OCI-LY1 (cell line): ENCODE data around the gene ST3GAL2.

Experiments
- H2AFZ ChIP-seq: fragments of 200-600 bp; sonication (generic), shearing (Covaris generic); 2 replicates; pipeline ENCODE4 v1.6.0; 2014; ENCODE audit warnings: antibody characterized with exemption, mild to moderate bottlenecking, low read length
- H3F3A ChIP-seq: fragments of 200-600 bp; sonication (generic), shearing (Covaris generic); 2 replicates; pipeline ENCODE4 v1.6.0; 2014; ENCODE audit warnings: mild to moderate bottlenecking, antibody characterized with exemption, low read length, moderate library complexity; ENCODE audit not compliant: insufficient read depth
- H3K27ac ChIP-seq: fragments of 200-600 bp; sonication (generic); 2 replicates; pipeline ENCODE4 v1.5.1; 2014; ENCODE audit warnings: low read length, mixed run types, mild to moderate bottlenecking, low read depth; ENCODE audit not compliant: poor library complexity, severe bottlenecking
- H3K27me3 ChIP-seq: fragments of 200-600 bp; sonication (generic); 2 replicates; pipeline ENCODE4 v1.6.0; 2014; ENCODE audit warnings: antibody characterized with exemption, mild to moderate bottlenecking, low read length, moderate library complexity; ENCODE audit not compliant: insufficient read depth
- H3K36me3 ChIP-seq: fragments of 200-600 bp; sonication (generic); 2 replicates; pipeline ENCODE4 v1.6.1; 2014; ENCODE audit warnings: mild to moderate bottlenecking, antibody characterized with exemption, low read length, moderate library complexity, mixed read lengths; ENCODE audit not compliant: insufficient read depth
- H3K4me1 ChIP-seq: fragments of 200-600 bp; sonication (generic); 2 replicates; pipeline ENCODE4 v1.5.1; 2014; ENCODE audit warnings: mild to moderate bottlenecking, low read length, moderate library complexity; ENCODE audit not compliant: insufficient read depth, severe bottlenecking
- H3K4me2 ChIP-seq: fragments of 200-600 bp; sonication (generic), shearing (Covaris generic); 2 replicates; pipeline ENCODE4 v1.6.1; 2014; ENCODE audit warnings: low read length
- H3K4me3 ChIP-seq: fragments of 200-600 bp; sonication (generic); 2 replicates; pipeline ENCODE4 v1.5.1; 2014; ENCODE audit warnings: low read length, low read depth, mild to moderate bottlenecking, mixed read lengths; ENCODE audit not compliant: poor library complexity, severe bottlenecking
- H3K79me2 ChIP-seq: fragments of 200-600 bp; shearing (Covaris generic); 2 replicates; pipeline ENCODE4 v1.6.1; 2016; ENCODE audit warnings: mixed run types, low read length, mixed read lengths; ENCODE audit not compliant: insufficient read depth
- H3K9ac ChIP-seq: fragments of 200-600 bp; sonication (generic), shearing (Covaris generic); 2 replicates; pipeline ENCODE4 v1.6.1; 2014; ENCODE audit warnings: mild to moderate bottlenecking, low read length, mixed read lengths
- H3K9me2 ChIP-seq: fragments of 200-600 bp; sonication (generic), shearing (Covaris generic); 2 replicates; pipeline ENCODE4 v1.6.1; 2014; ENCODE audit warnings: low read depth, mild to moderate bottlenecking, low read length, mixed read lengths
- H3K9me3 ChIP-seq: fragments of 200-600 bp; shearing (Covaris generic); 2 replicates; pipeline ENCODE4 v1.6.1; 2014; ENCODE audit warnings: low read length, mixed read lengths
- H4K20me1 ChIP-seq: fragments of 200-600 bp; sonication (generic), shearing (Covaris generic); 2 replicates; pipeline ENCODE4 v1.6.0; 2016; ENCODE audit warnings: mild to moderate bottlenecking, low read length; ENCODE audit not compliant: insufficient read depth
- EZH2 ChIP-seq: fragments of 200-600 bp; sonication (generic), shearing (Covaris generic); IDR thresholded peaks from 2 replicates; pipeline ENCODE4 v1.8.0; 2017; ENCODE audit warnings: borderline replicate concordance, mixed run types, mild to moderate bottlenecking, antibody characterized with exemption, low read length, moderate library complexity, mixed read lengths
- TF ChIP-seq, protein P1 (sequence below): fragments of 200-600 bp; sonication (generic), shearing (Covaris generic); IDR thresholded peaks from 2 replicates; pipeline ENCODE4 v1.5.1; 2017; ENCODE audit warnings: mild to moderate bottlenecking, antibody characterized with exemption, low read length, moderate library complexity, mixed read lengths

The ST3GAL2 gene, protein sequence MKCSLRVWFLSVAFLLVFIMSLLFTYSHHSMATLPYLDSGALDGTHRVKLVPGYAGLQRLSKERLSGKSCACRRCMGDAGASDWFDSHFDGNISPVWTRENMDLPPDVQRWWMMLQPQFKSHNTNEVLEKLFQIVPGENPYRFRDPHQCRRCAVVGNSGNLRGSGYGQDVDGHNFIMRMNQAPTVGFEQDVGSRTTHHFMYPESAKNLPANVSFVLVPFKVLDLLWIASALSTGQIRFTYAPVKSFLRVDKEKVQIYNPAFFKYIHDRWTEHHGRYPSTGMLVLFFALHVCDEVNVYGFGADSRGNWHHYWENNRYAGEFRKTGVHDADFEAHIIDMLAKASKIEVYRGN

DNA sequence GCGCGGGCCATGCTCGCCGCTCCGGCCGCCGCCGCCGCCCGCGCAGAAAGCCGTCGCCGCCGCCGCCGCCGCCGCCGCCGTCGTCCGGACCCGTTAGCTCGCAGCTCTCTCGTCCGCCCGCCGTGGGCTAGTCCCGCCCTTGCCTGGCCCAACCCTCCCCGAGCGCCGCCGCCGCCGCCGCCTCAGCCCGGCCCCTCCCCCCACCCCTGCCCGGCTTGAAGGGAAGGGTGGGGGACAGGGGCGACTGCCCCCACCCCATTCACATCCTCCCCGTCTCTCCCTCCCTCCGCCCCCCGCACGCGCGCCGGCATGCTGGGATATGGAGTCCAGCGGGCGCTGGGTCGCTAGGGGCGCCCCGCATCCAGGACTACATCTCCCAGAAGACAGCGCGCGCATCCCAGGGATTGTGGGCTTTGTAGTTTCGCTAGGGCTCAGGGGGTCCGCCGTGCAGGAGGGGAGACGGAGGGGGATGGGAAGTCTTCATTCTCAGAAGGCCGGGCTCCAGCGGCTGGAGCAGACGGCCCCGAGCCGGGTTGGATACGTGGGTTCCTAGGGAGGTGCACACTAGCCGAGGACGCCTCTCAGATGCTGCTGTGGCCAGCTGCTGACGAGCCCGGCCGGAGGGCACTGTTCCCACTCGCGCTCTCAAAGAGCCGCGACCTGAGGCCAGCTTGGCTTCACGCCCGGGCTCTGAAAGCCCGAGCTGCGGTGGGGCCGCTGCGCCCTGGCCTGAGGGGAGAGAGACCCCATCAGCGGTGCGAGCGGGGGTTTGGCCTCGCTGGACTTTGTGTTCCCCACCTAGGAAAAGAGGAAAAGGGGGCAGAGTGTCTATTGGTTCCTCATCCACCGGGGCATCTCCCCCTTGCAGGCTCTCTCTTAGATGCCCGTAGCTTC, at the start of gene ST3GAL2:
ST3GAL2 (minus strand) TSS at position 132 of the 894 bp plus-strand sequence. CDS start 40,570 bp downstream, outside the sequence.
- no peaks in the 10 kb centered on the region for H3K27me3 ChIP-seq
- H3K9me3 ChIP-seq: no peaks in the 10 kb centered on the region
- H3K4me3 ChIP-seq: peak within 1 kb of the TSS; percentile 78
- H4K20me1 ChIP-seq: no peaks in the 10 kb centered on the region
- peak within 1 kb of the TSS; percentile 71 for H3K9ac ChIP-seq
- no peaks in the 10 kb centered on the region for H3K9me2 ChIP-seq
- peaks cover 6% of the 10 kb centered on the region; the same call in 1 of the 2 replicates for H3K36me3 ChIP-seq
- TF ChIP-seq EZH2: no peak
- TF ChIP-seq, protein P1, sequence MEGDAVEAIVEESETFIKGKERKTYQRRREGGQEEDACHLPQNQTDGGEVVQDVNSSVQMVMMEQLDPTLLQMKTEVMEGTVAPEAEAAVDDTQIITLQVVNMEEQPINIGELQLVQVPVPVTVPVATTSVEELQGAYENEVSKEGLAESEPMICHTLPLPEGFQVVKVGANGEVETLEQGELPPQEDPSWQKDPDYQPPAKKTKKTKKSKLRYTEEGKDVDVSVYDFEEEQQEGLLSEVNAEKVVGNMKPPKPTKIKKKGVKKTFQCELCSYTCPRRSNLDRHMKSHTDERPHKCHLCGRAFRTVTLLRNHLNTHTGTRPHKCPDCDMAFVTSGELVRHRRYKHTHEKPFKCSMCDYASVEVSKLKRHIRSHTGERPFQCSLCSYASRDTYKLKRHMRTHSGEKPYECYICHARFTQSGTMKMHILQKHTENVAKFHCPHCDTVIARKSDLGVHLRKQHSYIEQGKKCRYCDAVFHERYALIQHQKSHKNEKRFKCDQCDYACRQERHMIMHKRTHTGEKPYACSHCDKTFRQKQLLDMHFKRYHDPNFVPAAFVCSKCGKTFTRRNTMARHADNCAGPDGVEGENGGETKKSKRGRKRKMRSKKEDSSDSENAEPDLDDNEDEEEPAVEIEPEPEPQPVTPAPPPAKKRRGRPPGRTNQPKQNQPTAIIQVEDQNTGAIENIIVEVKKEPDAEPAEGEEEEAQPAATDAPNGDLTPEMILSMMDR: no peak
- no peak within 1 kb of the TSS for H2AFZ ChIP-seq
- H3K79me2 ChIP-seq: peaks cover 9% of the 10 kb centered on the region; the same call in 1 of the 2 replicates
- no peaks in the 10 kb centered on the region for H3F3A ChIP-seq
- H3K4me1 ChIP-seq: peaks cover 40% of the 10 kb centered on the region
- peak within 1 kb of the TSS; percentile 71 for H3K4me2 ChIP-seq
- peak within 1 kb of the TSS; percentile 59 for H3K27ac ChIP-seq

DNA sequence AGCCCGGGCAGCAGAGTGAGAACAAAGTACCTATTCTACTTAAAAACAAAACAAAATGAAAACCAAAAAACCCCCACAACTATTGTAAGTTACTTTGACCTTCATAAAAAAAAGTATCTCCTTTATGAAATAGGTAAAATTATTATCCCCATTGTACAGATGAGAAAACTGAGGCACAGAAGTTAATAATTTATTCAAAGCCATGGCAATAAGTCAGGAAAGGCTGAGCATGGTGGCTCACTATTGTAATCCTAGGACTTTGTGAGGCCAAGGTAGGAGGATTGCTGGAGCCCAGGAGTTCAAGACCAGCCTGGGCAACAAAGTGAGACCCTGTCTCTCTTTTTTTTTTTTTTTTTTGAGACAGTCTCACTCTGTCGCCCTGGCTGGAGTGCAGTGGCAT, 46.0 kb upstream of the ST3GAL2 start:
- peak overlapping the region; percentile 90 for H3K27ac ChIP-seq
- H3K9me2 ChIP-seq: no peaks in the 10 kb centered on the region
- no peaks in the 10 kb centered on the region for H3K27me3 ChIP-seq
- peaks cover 32% of the 10 kb centered on the region for H3K4me1 ChIP-seq
- no peaks in the 10 kb centered on the region for H3K9me3 ChIP-seq
- H3F3A ChIP-seq: no peaks in the 10 kb centered on the region
- no peaks in the 10 kb centered on the region for H4K20me1 ChIP-seq
- H3K4me2 ChIP-seq: no peak overlapping the region
- H3K9ac ChIP-seq: no peak overlapping the region
- no peak overlapping the region for H2AFZ ChIP-seq
- no peak overlapping the region for H3K4me3 ChIP-seq
- H3K79me2 ChIP-seq: no peaks in the 10 kb centered on the region
- H3K36me3 ChIP-seq: peaks cover 32% of the 10 kb centered on the region
- TF ChIP-seq, protein P1: no peak
- TF ChIP-seq EZH2: no peak

DNA sequence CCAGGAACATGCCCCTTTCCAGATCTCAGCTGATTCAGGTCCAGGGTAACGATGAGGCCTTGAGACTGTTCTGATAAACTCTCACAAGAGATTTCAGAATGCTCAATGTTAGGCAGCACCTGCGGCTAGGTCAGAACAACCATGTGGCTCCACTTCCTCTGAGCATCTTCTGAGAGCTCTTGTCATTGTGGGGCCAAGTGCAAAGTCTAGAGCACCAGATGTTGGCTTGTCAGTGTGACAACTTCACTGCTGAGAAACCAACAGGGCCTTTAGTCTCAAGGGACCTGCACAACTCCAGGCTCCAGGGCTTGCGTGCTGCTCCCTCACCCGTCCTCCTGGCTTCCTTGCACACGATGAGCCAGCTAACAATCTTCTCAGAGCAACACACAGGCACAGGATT, 44.5 kb upstream of the ST3GAL2 start:
- TF ChIP-seq, protein P1: no peak
- no peak overlapping the region for H3K4me3 ChIP-seq
- H3K27me3 ChIP-seq: no peaks in the 10 kb centered on the region
- no peaks in the 10 kb centered on the region for H3K9me2 ChIP-seq
- H3K4me2 ChIP-seq: peak overlapping the region; percentile 44
- H3K9me3 ChIP-seq: no peaks in the 10 kb centered on the region
- peaks cover 42% of the 10 kb centered on the region for H3K36me3 ChIP-seq
- H3K79me2 ChIP-seq: no peaks in the 10 kb centered on the region
- peak overlapping the region; percentile 90 for H3K27ac ChIP-seq
- H2AFZ ChIP-seq: no peak overlapping the region
- peaks cover 32% of the 10 kb centered on the region for H3K4me1 ChIP-seq
- H3K9ac ChIP-seq: peak overlapping the region; percentile 58
- no peaks in the 10 kb centered on the region for H3F3A ChIP-seq
- no peaks in the 10 kb centered on the region for H4K20me1 ChIP-seq
